HG03196 (cell line): ENCODE results near the gene FRZB.

ENCODE experiments used
- ATAC-seq: cut with Tn5 transposase; IDR thresholded peaks from one replicate; pipeline ENCODE4 v1.9.1; 2021; ENCODE audit not compliant: unreplicated experiment

FRZB gene

GRCh38 chr2:182804128-182804527 lies 62.3 kb downstream of the FRZB start:
- ATAC-seq, result no peak

GRCh38 chr2:182798736-182799135 lies 67.7 kb downstream of the FRZB start:
- ATAC-seq, result no peak

- no peak for ATAC-seq
Observed at GRCh38 chr2:182792441-182792840, 74.0 kb downstream of the FRZB start.

GRCh38 chr2:182784777-182785176 lies 81.7 kb downstream of the FRZB start:
- no peak for ATAC-seq

GRCh38 chr2:182784058-182784706 lies 82.3 kb downstream of the FRZB start:
- no peak for ATAC-seq
